OCI-LY7 (cell line): ENCODE measurements around the gene SLC12A4. TPM values are rescaled to one million over a fixed set of nuclear protein-coding genes. Genes with fewer than 3 reads are reported as not detected.

Experiments
- BruUV-seq: library from RNA; stranded (reverse); fragments of 400-500 nt; replicated peaks from 2 replicates; lab custom pipeline; 2021; lab: Mats Ljungman, UMichigan
- CTCF ChIA-PET: fragments of 300-600 bp; sonication (Branson Sonifier 250); formaldehyde crosslinking; loops from one replicate; lab custom pipeline; 2022; ENCODE audit warnings: antibody characterized with exemption; ENCODE audit not compliant: unreplicated experiment; lab: Charles Lee
- POLR2A ChIA-PET: fragments of 300-600 bp; sonication (Branson Sonifier 250); formaldehyde crosslinking; loops from one replicate; lab custom pipeline; 2022; ENCODE audit warnings: antibody characterized with exemption; lab: Charles Lee
- DNase-seq: peaks from one replicate; pipeline ENCODE4 v3.0.0-alpha.2; 2015; ENCODE audit warnings: low spot score
- H2AFZ ChIP-seq: fragments of 200-600 bp; sonication (generic), shearing (Covaris generic); 2 replicates; pipeline ENCODE4 v1.6.1; 2014; ENCODE audit warnings: mild to moderate bottlenecking, antibody characterized with exemption, low read length, moderate library complexity
- H3K27ac ChIP-seq: fragments of 200-600 bp; sonication (generic); 2 replicates; pipeline ENCODE4 v1.5.1; 2014; ENCODE audit warnings: mixed run types, low read depth, mild to moderate bottlenecking, moderate library complexity, low read length, inconsistent platforms; ENCODE audit not compliant: poor library complexity, severe bottlenecking
- H3K36me3 ChIP-seq: fragments of 200-600 bp; sonication (generic); 2 replicates; pipeline ENCODE4 v1.6.1; 2014; ENCODE audit warnings: mild to moderate bottlenecking, antibody characterized with exemption, low read length, moderate library complexity, mixed read lengths; ENCODE audit not compliant: insufficient read depth
- H3K4me1 ChIP-seq: fragments of 200-600 bp; sonication (generic); 2 replicates; pipeline ENCODE4 v1.5.1; 2014; ENCODE audit warnings: mild to moderate bottlenecking, low read length; ENCODE audit not compliant: insufficient read depth, poor library complexity, severe bottlenecking
- H3K4me2 ChIP-seq: fragments of 200-600 bp; sonication (generic); 2 replicates; pipeline ENCODE4 v1.6.1; 2014; ENCODE audit warnings: mild to moderate bottlenecking, low read length
- H3K4me3 ChIP-seq: fragments of 200-600 bp; sonication (generic); 2 replicates; pipeline ENCODE4 v1.5.1; 2014; ENCODE audit warnings: mild to moderate bottlenecking, low read depth, low read length; ENCODE audit not compliant: poor library complexity, severe bottlenecking
- H3K79me2 ChIP-seq: fragments of 200-600 bp; sonication (generic); 2 replicates; pipeline ENCODE4 v1.6.1; 2016; ENCODE audit warnings: low read depth, mild to moderate bottlenecking, low read length, moderate library complexity, mixed read lengths; ENCODE audit not compliant: insufficient read depth
- H3K9me2 ChIP-seq: fragments of 200-600 bp; sonication (generic); 2 replicates; pipeline ENCODE4 v1.6.1; 2016; ENCODE audit warnings: mild to moderate bottlenecking, low read length, mixed read lengths; ENCODE audit not compliant: insufficient read depth
- H3K9me3 ChIP-seq: fragments of 200-600 bp; sonication (generic); 2 replicates; pipeline ENCODE4 v1.6.1; 2014; ENCODE audit warnings: mild to moderate bottlenecking, mixed run types, low read length, mixed read lengths
- H4K20me1 ChIP-seq: fragments of 200-600 bp; sonication (generic); 2 replicates; pipeline ENCODE4 v1.6.1; 2014; ENCODE audit warnings: mild to moderate bottlenecking, antibody characterized with exemption, low read length, moderate library complexity, mixed read lengths; ENCODE audit not compliant: insufficient read depth
- CTCF ChIP-seq: fragments of 200-600 bp; sonication (generic); conservative IDR thresholded peaks from 2 replicates; pipeline ENCODE4 v1.5.1; 2014; ENCODE audit warnings: mild to moderate bottlenecking, antibody characterized with exemption, low read length, moderate library complexity, mixed read lengths
- EZH2phosphoT487 ChIP-seq: fragments of 200-600 bp; sonication (generic); IDR thresholded peaks from 2 replicates; pipeline ENCODE4 v1.6.1; 2018; ENCODE audit warnings: low read depth, borderline replicate concordance, mild to moderate bottlenecking, mixed run types, antibody characterized with exemption, low read length, moderate library complexity, mixed read lengths
- intact Hi-C: fragments of 100-400 bp; cut with micrococcal nuclease; formaldehyde crosslinking; loops from one replicate; pipeline ENCODE4 v1.10.0; 2022; ENCODE audit not compliant: unreplicated experiment
- total RNA-seq, 2 experiments: library from RNA; depleted of rRNA in 1 of 2; stranded (reverse); fragments of >200 nt in 1 of 2; shearing (Covaris generic) in 1 of 2; gene quantifications; 2 replicates each; pipeline ENCODE4 v1.2.3, GENCODE V29; 2014 to 2022

Gene SLC12A4
- total RNA-seq, 2 experiments from 2014 or later, result 8.3 to 16.7 TPM

- DNase-seq, result no peak
- intact Hi-C loops, result no loop called here
- Histone ChIP-seq H3K36me3 (peaks cover 12% of the 10 kb centered on the region; the same call in 1 of the 2 replicates), H3K4me3 (no peak overlapping the region), H3K27ac (no peak overlapping the region), H3K4me2 (no peak overlapping the region), H2AFZ (no peak overlapping the region), H4K20me1 (no peaks in the 10 kb centered on the region), H3K9me3 (no peaks in the 10 kb centered on the region), H3K79me2 (no peaks in the 10 kb centered on the region), H3K9me2 (no peaks in the 10 kb centered on the region), H3K4me1 (peaks cover 5% of the 10 kb centered on the region)
- TF ChIP-seq EZH2phosphoT487, result no peak
- no peak for TF ChIP-seq CTCF
- BruUV-seq, result no TSS peak
- CTCF ChIA-PET, result no interaction called here
- POLR2A ChIA-PET, result interaction anchor here (0.6 kb wide), 1 partner anchor 783 kb away, joined by 3 read pairs; no protein-coding TSS in a partner anchor
Measured at GRCh38 chr16:67907397-67908180, 60.8 kb downstream of the SLC12A4 start.

- no TSS peak for BruUV-seq
- ChIA-PET POLR2A (no interaction called here), CTCF (no interaction called here)
- no peak for DNase-seq
- Histone ChIP-seq H3K9me2 (no peaks in the 10 kb centered on the region), H3K4me3 (no peak overlapping the region), H3K4me1 (no peaks in the 10 kb centered on the region), H3K36me3 (no peaks in the 10 kb centered on the region), H3K9me3 (no peaks in the 10 kb centered on the region), H3K27ac (no peak overlapping the region), H4K20me1 (no peaks in the 10 kb centered on the region), H3K79me2 (no peaks in the 10 kb centered on the region), H3K4me2 (no peak overlapping the region), H2AFZ (no peak overlapping the region)
- intact Hi-C loops, result no loop called here
- TF ChIP-seq CTCF, result no peak
- TF ChIP-seq EZH2phosphoT487, result no peak
Measured at GRCh38 chr16:67902831-67903230, 65.6 kb downstream of the SLC12A4 start.

- Histone ChIP-seq H3K4me1 (no peaks in the 10 kb centered on the region), H3K79me2 (no peaks in the 10 kb centered on the region), H3K27ac (no peak overlapping the region), H3K4me2 (no peak overlapping the region), H3K36me3 (no peaks in the 10 kb centered on the region), H3K9me3 (no peaks in the 10 kb centered on the region), H2AFZ (no peak overlapping the region), H3K9me2 (no peaks in the 10 kb centered on the region), H3K4me3 (no peak overlapping the region), H4K20me1 (no peaks in the 10 kb centered on the region)
- BruUV-seq, result no TSS peak
- ChIA-PET CTCF (no interaction called here), POLR2A (no interaction called here)
- no peak for TF ChIP-seq CTCF
- no peak for TF ChIP-seq EZH2phosphoT487
- intact Hi-C loops, result no loop called here
- DNase-seq, result no peak
Measured at GRCh38 chr16:67901734-67902133, 66.7 kb downstream of the SLC12A4 start.
